ENCODE measurements around the gene EPX. TPM values are rescaled to one million over a fixed set of nuclear protein-coding genes. Genes with fewer than 3 reads are reported as not detected.

The EPX gene
- polyA plus RNA-seq, 3 donors = not detected

GRCh38 chr17:58161566-58161965, 31.0 kb upstream of the EPX start:
- intact Hi-C loops (cut with micrococcal nuclease) = no loop called here
- H3K4me3 Mint-ChIP-seq = no peak overlapping the region
- H3K27ac Mint-ChIP-seq = no peak overlapping the region
- peaks cover 0 to 3% of the 10 kb centered on the region in 2 donors for H3K36me3 Mint-ChIP-seq
- Histone ChIP-seq H3K79me2 (ENCODE audit: insufficient read depth, low read length) (no peaks in the 10 kb centered on the region), H3K9ac (ENCODE audit: insufficient read depth, low read length, poor library complexity, severe bottlenecking) (no peak overlapping the region), H3K4me2 (replicated peaks; ENCODE audit: extremely low read depth, low read length, poor library complexity, severe bottlenecking) (no peak overlapping the region), H4K20me1 (ENCODE audit: insufficient read depth, low read length) (no peaks in the 10 kb centered on the region), H3K27me3 (ENCODE audit: control insufficient read depth in 2 of 2, insufficient read depth in 2 of 2, low read length in 2 of 2) (peaks cover 21 to 39% of the 10 kb centered on the region in 2 donors), H3K4me3 (replicated peaks in 1 of 3; ENCODE audit: low read depth in 2 of 3, low read length in 3 of 3) (no peak overlapping the region), H3K4me1 (ENCODE audit: control insufficient read depth in 1 of 2, insufficient read depth in 2 of 2, low read length in 2 of 2) (peaks cover 8 to 13% of the 10 kb centered on the region in 2 donors), H2AFZ (ENCODE audit: insufficient read depth, low read depth, low read length, poor library complexity, severe bottlenecking) (no peak overlapping the region), H3K27ac (ENCODE audit: low read depth in 1 of 2, low read length in 2 of 2) (no peak overlapping the region), H3K36me3 (replicated peaks in 1 of 2; ENCODE audit: control insufficient read depth in 1 of 2, insufficient read depth in 2 of 2, low read length in 2 of 2) (no peaks in the 10 kb centered on the region), H3K9me3 (replicated peaks in 1 of 2; ENCODE audit: control insufficient read depth in 1 of 2, insufficient read depth in 1 of 2, low read length in 2 of 2) (no peaks in the 10 kb centered on the region)
- no peak for TF ChIP-seq CTCF (IDR thresholded peaks at IDR 0.05)
- no peak for DNase-seq
- peaks cover 11% of the 10 kb centered on the region for H3K4me1 Mint-ChIP-seq
- 100% methylated on average over 1 of the region's 3 CpGs for WGBS (ENCODE audit: insufficient coverage)
- H3K9me3 Mint-ChIP-seq = peaks cover 0 to 4% (median 0%) of the 10 kb centered on the region in 7 donors
- peaks cover 23 to 33% (median 25%) of the 10 kb centered on the region in 3 donors for H3K27me3 Mint-ChIP-seq (ENCODE audit: low read depth in 3 of 3)

- Histone ChIP-seq H3K4me1 (ENCODE audit: control insufficient read depth in 1 of 2, insufficient read depth in 2 of 2, low read length in 2 of 2) (no peaks in the 10 kb centered on the region), H3K9ac (ENCODE audit: insufficient read depth, low read length, poor library complexity, severe bottlenecking) (no peak overlapping the region), H3K79me2 (ENCODE audit: insufficient read depth, low read length) (no peaks in the 10 kb centered on the region), H4K20me1 (ENCODE audit: insufficient read depth, low read length) (no peaks in the 10 kb centered on the region), H3K27me3 (ENCODE audit: control insufficient read depth in 2 of 2, insufficient read depth in 2 of 2, low read length in 2 of 2) (peaks cover 24 to 37% of the 10 kb centered on the region in 2 donors), H3K4me2 (replicated peaks; ENCODE audit: extremely low read depth, low read length, poor library complexity, severe bottlenecking) (no peak overlapping the region), H2AFZ (ENCODE audit: insufficient read depth, low read depth, low read length, poor library complexity, severe bottlenecking) (no peak overlapping the region), H3K9me3 (replicated peaks in 1 of 2; ENCODE audit: control insufficient read depth in 1 of 2, insufficient read depth in 1 of 2, low read length in 2 of 2) (no peaks in the 10 kb centered on the region), H3K36me3 (replicated peaks in 1 of 2; ENCODE audit: control insufficient read depth in 1 of 2, insufficient read depth in 2 of 2, low read length in 2 of 2) (no peaks in the 10 kb centered on the region), H3K27ac (ENCODE audit: low read depth in 1 of 2, low read length in 2 of 2) (no peak overlapping the region), H3K4me3 (replicated peaks in 1 of 3; ENCODE audit: low read depth in 2 of 3, low read length in 3 of 3) (no peak overlapping the region)
- intact Hi-C loops (cut with micrococcal nuclease) = no loop called here
- peaks cover 0 to 4% (median 0%) of the 10 kb centered on the region in 7 donors for H3K9me3 Mint-ChIP-seq
- H3K4me3 Mint-ChIP-seq = no peak overlapping the region
- no peak for TF ChIP-seq CTCF (IDR thresholded peaks at IDR 0.05)
- 43% methylated on average over 1 of the region's 2 CpGs for WGBS (ENCODE audit: insufficient coverage)
- H3K36me3 Mint-ChIP-seq = no peaks in the 10 kb centered on the region
- no peak for DNase-seq
- H3K27me3 Mint-ChIP-seq (ENCODE audit: low read depth in 3 of 3) = peaks cover 18 to 38% (median 20%) of the 10 kb centered on the region in 3 donors
- H3K4me1 Mint-ChIP-seq = no peaks in the 10 kb centered on the region
- H3K27ac Mint-ChIP-seq = no peak overlapping the region
These were observed 26.5 kb upstream of the EPX start for GRCh38 chr17:58165981-58166380.

Data from CD14-positive monocyte (primary cell).